PFSK-1 (cell line): ENCODE results near the gene ARF1.

ENCODE experiments used
- POLR2AphosphoS5 ChIP-seq: IDR thresholded peaks from 2 replicates; pipeline ENCODE4 v1.6.1; 2012; ENCODE audit warnings: low read depth, mild to moderate bottlenecking, control low read depth, low read length, moderate library complexity
- TAF1 ChIP-seq: IDR thresholded peaks from 2 replicates; pipeline ENCODE4 v1.6.1; 2012; ENCODE audit warnings: low read length, control low read depth, borderline replicate concordance; ENCODE audit not compliant: insufficient read depth

- no peak for TF ChIP-seq POLR2AphosphoS5
- no peak for TF ChIP-seq TAF1
These were observed 10.0 kb downstream of the ARF1 start for GRCh38 chr1:228092342-228093049.
